HT1080 (cell line): Measurements from ENCODE around the gene BRD4. TPM values are rescaled to one million over a fixed set of nuclear protein-coding genes. Genes with fewer than 3 reads are reported as not detected.
"Not testable (repeated sequence)": the region's sequence is repeated elsewhere in the genome, so short reads cannot be mapped to it uniquely, and the experiment has no call there.

Experiments
- DNase-seq: peaks from one replicate; pipeline ENCODE4 v3.0.0-alpha.2; 2015; ENCODE audit warnings: low read depth
- polyA plus RNA-seq, 2 experiments: library from polyadenylated mRNA; depleted of rRNA; stranded (reverse); fragments of >200 nt; gene quantifications; 2 replicates each; pipeline ENCODE4 v1.2.3, GENCODE V29; 2015
- total RNA-seq: library from RNA; depleted of rRNA; stranded (reverse); fragments of >200 nt; shearing (Covaris generic); gene quantifications from 2 replicates; pipeline ENCODE4 v1.2.3, GENCODE V29; 2014; rRNA removed

The BRD4 gene
- 25.2 and 31.7 TPM in 2 replicates for total RNA-seq
- 33.0 and 36.8 TPM in 2 replicates for polyA plus RNA-seq (2015; cell fraction: cytosol; rRNA removed)
- 30.5 and 31.7 TPM in 2 replicates for polyA plus RNA-seq (2015; cell fraction: nucleus; rRNA removed)

- DNase-seq = no peak
Measured at GRCh38 chr19:15332311-15332996, at the start of gene BRD4. Gene BRD4, minus strand, starts transcription at chr19:15332539. Its CDS starts 59,440 bp downstream, at chr19:15273099.

GRCh38 chr19:15381864-15382263 lies 49.5 kb upstream of the BRD4 start:
- no peak for DNase-seq

- DNase-seq = no peak
Measured at GRCh38 chr19:15381429-15381828, 49.1 kb upstream of the BRD4 start.

- peak; percentile 68 for DNase-seq
Measured at GRCh38 chr19:15379999-15380647, 47.8 kb upstream of the BRD4 start.

GRCh38 chr19:15379083-15379998 lies 47.0 kb upstream of the BRD4 start, which contains the start of gene AKAP8:
Gene AKAP8, minus strand, starts transcription at chr19:15379787. Its CDS starts 56 bp downstream, at chr19:15379731.
- DNase-seq = peak; percentile 98

- peak; percentile 38 for DNase-seq
Measured at GRCh38 chr19:15378534-15379082, 46.3 kb upstream of the BRD4 start.

- DNase-seq = no peak
Measured at GRCh38 chr19:15374796-15375440, 42.6 kb upstream of the BRD4 start.

GRCh38 chr19:15374105-15374651 lies 41.8 kb upstream of the BRD4 start:
- no peak for DNase-seq

GRCh38 chr19:15373644-15374043 lies 41.3 kb upstream of the BRD4 start:
- no peak for DNase-seq

- DNase-seq = no peak
Measured at GRCh38 chr19:15372891-15373301, 40.6 kb upstream of the BRD4 start.

- no peak for DNase-seq
Measured at GRCh38 chr19:15372470-15372869, 40.1 kb upstream of the BRD4 start.

GRCh38 chr19:15371786-15372380 lies 39.5 kb upstream of the BRD4 start:
- no peak for DNase-seq

GRCh38 chr19:15371119-15371518 lies 38.8 kb upstream of the BRD4 start:
- no peak for DNase-seq

- DNase-seq = no peak
Measured at GRCh38 chr19:15369594-15369891, 37.2 kb upstream of the BRD4 start.

GRCh38 chr19:15368798-15369593 lies 36.7 kb upstream of the BRD4 start:
- no peak for DNase-seq

GRCh38 chr19:15368051-15368632 lies 35.8 kb upstream of the BRD4 start:
- DNase-seq = no peak

GRCh38 chr19:15367439-15367838 lies 35.1 kb upstream of the BRD4 start:
- no peak for DNase-seq

GRCh38 chr19:15365264-15365663 lies 32.9 kb upstream of the BRD4 start:
- DNase-seq = no peak

GRCh38 chr19:15363791-15364190 lies 31.5 kb upstream of the BRD4 start:
- not testable (repeated sequence) for DNase-seq
